Astrocyte (in vitro differentiated cells and primary cell): ENCODE measurements around the gene S100A12. TPM values are rescaled to one million over a fixed set of nuclear protein-coding genes. Genes with fewer than 3 reads are reported as not detected.

ENCODE experiments used
- DNase-seq: peaks from one replicate; pipeline ENCODE4 v3.0.0-alpha.2; 2010; ENCODE audit warnings: low read depth
- FAIRE-seq: peaks from 2 replicates; lab custom pipeline; 2011; peaks lifted over from hg19 to GRCh38; lab: Jason Lieb, UNC
- H2AFZ ChIP-seq: 2 replicates; pipeline ENCODE4 v1.6.0; 2012; ENCODE audit warnings: low read depth, low read length, inconsistent platforms
- H3K27ac ChIP-seq: 2 replicates; pipeline ENCODE4 v1.5.1; 2011; ENCODE audit warnings: low read depth, low read length, inconsistent platforms
- H3K27me3 ChIP-seq: 2 replicates; pipeline ENCODE4 v1.6.0; 2011; ENCODE audit warnings: low read length, inconsistent platforms; ENCODE audit not compliant: insufficient read depth
- H3K36me3 ChIP-seq: 2 replicates; pipeline ENCODE4 v1.5.1; 2011; ENCODE audit warnings: low read length, inconsistent platforms; ENCODE audit not compliant: insufficient read depth
- H3K4me1 ChIP-seq: 2 replicates; pipeline ENCODE4 v1.5.1; 2011; ENCODE audit warnings: low read length, inconsistent platforms; ENCODE audit not compliant: insufficient read depth
- H3K4me2 ChIP-seq: 2 replicates; pipeline ENCODE4 v1.6.0; 2012; ENCODE audit warnings: low read length, inconsistent platforms
- H3K4me3 ChIP-seq: 2 replicates; pipeline ENCODE4 v1.5.1; 2011; ENCODE audit warnings: low read depth, mild to moderate bottlenecking, low read length, inconsistent platforms; ENCODE audit not compliant: insufficient read depth
- H3K79me2 ChIP-seq: 2 replicates; pipeline ENCODE4 v1.6.0; 2012; ENCODE audit warnings: mild to moderate bottlenecking, low read length, inconsistent platforms; ENCODE audit not compliant: insufficient read depth
- H3K9ac ChIP-seq: 2 replicates; pipeline ENCODE4 v1.6.0; 2012; ENCODE audit warnings: mild to moderate bottlenecking, low read length, inconsistent platforms
- H3K9me3 ChIP-seq: 2 replicates; pipeline ENCODE4 v1.5.1; 2012; ENCODE audit warnings: low read depth, mild to moderate bottlenecking, low read length, inconsistent platforms; ENCODE audit not compliant: insufficient read depth
- H4K20me1 ChIP-seq: 2 replicates; pipeline ENCODE4 v1.6.0; 2012; ENCODE audit warnings: low read length, inconsistent platforms; ENCODE audit not compliant: insufficient read depth
- H3K27ac Mint-ChIP-seq: one replicate; pipeline ENCODE4 v1.8.0; 2021; ENCODE audit warnings: mild to moderate bottlenecking, mixed read lengths; ENCODE audit not compliant: unreplicated experiment
- H3K27me3 Mint-ChIP-seq: one replicate; pipeline ENCODE4 v1.8.0; 2021; ENCODE audit warnings: low read depth, mixed read lengths; ENCODE audit not compliant: unreplicated experiment
- H3K36me3 Mint-ChIP-seq: one replicate; pipeline ENCODE4 v1.8.0; 2021; ENCODE audit warnings: low read depth, mixed read lengths; ENCODE audit not compliant: unreplicated experiment
- H3K4me1 Mint-ChIP-seq: one replicate; pipeline ENCODE4 v1.8.0; 2021; ENCODE audit warnings: low read depth, mixed read lengths; ENCODE audit not compliant: unreplicated experiment
- H3K4me3 Mint-ChIP-seq: one replicate; pipeline ENCODE4 v1.8.0; 2021; ENCODE audit warnings: mild to moderate bottlenecking, moderate library complexity, mixed read lengths; ENCODE audit not compliant: unreplicated experiment
- H3K9me3 Mint-ChIP-seq: one replicate; pipeline ENCODE4 v1.8.0; 2021; ENCODE audit warnings: mild to moderate bottlenecking, mixed read lengths; ENCODE audit not compliant: unreplicated experiment
- EZH2 ChIP-seq: IDR thresholded peaks from 2 replicates; pipeline ENCODE4 v1.6.1; 2012; ENCODE audit warnings: mild to moderate bottlenecking, low read length, inconsistent platforms; ENCODE audit not compliant: insufficient read depth
- total RNA-seq: library from RNA; stranded (reverse); gene quantifications from 2 replicates; pipeline ENCODE4 v1.2.1, GENCODE V29; 2021
- TF ChIP-seq, protein P1 (sequence below): IDR thresholded peaks from 2 replicates; pipeline ENCODE4 v1.5.1; 2011; ENCODE audit warnings: low read depth, mild to moderate bottlenecking, inconsistent platforms, low read length, moderate library complexity; ENCODE audit not compliant: insufficient read depth

S100A12 gene
- total RNA-seq, 1 donor from 2014 or later = not detected

DNA sequence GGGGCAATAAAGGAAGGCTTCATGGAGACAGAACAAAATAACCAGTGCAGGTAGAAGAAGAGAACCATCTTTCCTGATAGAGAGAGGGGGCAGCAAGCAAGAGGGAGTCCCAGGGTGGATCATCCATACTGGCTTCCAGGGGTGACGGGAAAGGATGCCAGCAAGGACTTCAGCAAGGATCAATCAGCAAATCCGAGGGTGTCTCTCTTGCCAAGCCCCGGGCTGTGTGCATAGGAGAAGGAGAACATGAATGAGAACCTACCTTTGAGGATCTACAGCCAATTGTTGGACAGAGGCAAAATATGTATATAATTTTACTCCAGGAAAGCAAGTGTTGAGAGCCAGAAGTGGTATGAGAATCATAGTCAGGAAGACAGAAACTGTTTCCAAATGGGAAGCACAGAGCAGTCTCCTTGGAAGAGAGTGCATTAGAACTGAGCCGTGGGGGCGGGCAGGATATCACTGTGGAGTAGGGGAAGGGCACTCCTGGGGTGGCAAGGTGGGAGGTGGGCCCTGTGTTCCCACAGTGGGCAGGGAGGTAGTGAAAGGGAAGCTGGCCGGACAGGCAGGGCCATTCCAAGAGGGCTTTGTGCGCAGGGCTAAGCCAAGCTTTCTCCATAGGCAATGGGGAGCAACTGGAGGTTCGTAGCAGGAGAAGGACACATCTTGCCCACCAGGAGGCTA is 18.9 kb downstream of the S100A12 start:
- no peak for DNase-seq
- Histone ChIP-seq H4K20me1 (no peaks in the 10 kb centered on the region), H3K9me3 (no peaks in the 10 kb centered on the region), H3K4me1 (no peaks in the 10 kb centered on the region), H3K36me3 (no peaks in the 10 kb centered on the region), H3K79me2 (no peaks in the 10 kb centered on the region), H3K9ac (no peak overlapping the region), H3K27ac (no peak overlapping the region), H3K4me2 (no peak overlapping the region), H3K4me3 (no peak overlapping the region), H2AFZ (no peak overlapping the region), H3K27me3 (no peaks in the 10 kb centered on the region)
- no peak for FAIRE-seq
- Mint-ChIP-seq H3K9me3 (no peaks in the 10 kb centered on the region), H3K27ac (no peak overlapping the region), H3K27me3 (peaks cover 40% of the 10 kb centered on the region), H3K36me3 (peaks cover 1% of the 10 kb centered on the region), H3K4me1 (no peaks in the 10 kb centered on the region), H3K4me3 (no peak overlapping the region)
- no peak for TF ChIP-seq EZH2
- TF ChIP-seq, protein P1, sequence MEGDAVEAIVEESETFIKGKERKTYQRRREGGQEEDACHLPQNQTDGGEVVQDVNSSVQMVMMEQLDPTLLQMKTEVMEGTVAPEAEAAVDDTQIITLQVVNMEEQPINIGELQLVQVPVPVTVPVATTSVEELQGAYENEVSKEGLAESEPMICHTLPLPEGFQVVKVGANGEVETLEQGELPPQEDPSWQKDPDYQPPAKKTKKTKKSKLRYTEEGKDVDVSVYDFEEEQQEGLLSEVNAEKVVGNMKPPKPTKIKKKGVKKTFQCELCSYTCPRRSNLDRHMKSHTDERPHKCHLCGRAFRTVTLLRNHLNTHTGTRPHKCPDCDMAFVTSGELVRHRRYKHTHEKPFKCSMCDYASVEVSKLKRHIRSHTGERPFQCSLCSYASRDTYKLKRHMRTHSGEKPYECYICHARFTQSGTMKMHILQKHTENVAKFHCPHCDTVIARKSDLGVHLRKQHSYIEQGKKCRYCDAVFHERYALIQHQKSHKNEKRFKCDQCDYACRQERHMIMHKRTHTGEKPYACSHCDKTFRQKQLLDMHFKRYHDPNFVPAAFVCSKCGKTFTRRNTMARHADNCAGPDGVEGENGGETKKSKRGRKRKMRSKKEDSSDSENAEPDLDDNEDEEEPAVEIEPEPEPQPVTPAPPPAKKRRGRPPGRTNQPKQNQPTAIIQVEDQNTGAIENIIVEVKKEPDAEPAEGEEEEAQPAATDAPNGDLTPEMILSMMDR = no peak

DNA sequence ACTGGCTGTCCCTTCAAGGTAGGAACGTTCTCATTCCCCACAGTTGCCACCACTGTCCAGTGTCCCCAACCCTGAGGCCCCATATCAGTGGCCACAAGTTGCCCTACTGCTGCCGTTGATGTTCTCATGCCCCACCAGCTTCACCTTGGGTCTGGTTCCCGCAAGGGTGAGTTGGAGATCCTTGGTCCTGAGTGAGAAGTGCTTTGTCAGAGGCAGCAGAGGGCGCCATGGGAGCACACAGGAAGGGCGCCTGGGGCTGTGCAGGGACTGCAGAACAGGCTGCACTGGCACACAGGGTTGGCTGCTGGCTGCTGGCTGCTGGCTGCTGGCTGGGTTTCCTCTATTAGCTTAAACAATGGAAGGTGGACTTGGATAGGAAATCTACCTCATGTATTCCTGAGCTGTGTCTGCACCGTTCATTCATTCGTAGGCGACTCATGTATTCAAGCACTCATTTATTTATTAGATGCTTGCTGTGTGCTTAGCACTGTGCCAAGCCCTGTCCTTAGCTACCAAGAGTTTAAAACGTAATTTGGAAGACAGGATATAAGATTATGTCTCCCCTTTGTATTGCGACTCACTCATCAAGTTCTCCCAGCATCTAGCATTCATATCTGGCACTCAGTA is 19.9 kb downstream of the S100A12 start:
- Histone ChIP-seq H3K79me2 (no peaks in the 10 kb centered on the region), H3K4me2 (no peak overlapping the region), H3K36me3 (no peaks in the 10 kb centered on the region), H3K9me3 (no peaks in the 10 kb centered on the region), H3K27ac (no peak overlapping the region), H3K9ac (no peak overlapping the region), H4K20me1 (no peaks in the 10 kb centered on the region), H3K27me3 (peaks cover 5% of the 10 kb centered on the region), H3K4me1 (no peaks in the 10 kb centered on the region), H3K4me3 (no peak overlapping the region), H2AFZ (no peak overlapping the region)
- peak; percentile 25 for DNase-seq
- Mint-ChIP-seq H3K9me3 (no peaks in the 10 kb centered on the region), H3K27ac (no peak overlapping the region), H3K4me3 (no peak overlapping the region), H3K4me1 (no peaks in the 10 kb centered on the region), H3K36me3 (peaks cover 1% of the 10 kb centered on the region), H3K27me3 (peaks cover 34% of the 10 kb centered on the region)
- TF ChIP-seq, protein P1 = peak; percentile 24
- TF ChIP-seq EZH2 = no peak
- FAIRE-seq = no peak
